Measurements from ENCODE around the gene VIPR2.
"Not testable (repeated sequence)": the region's sequence is repeated elsewhere in the genome, so short reads cannot be mapped to it uniquely, and the experiment has no call there.

Gene VIPR2

DNA sequence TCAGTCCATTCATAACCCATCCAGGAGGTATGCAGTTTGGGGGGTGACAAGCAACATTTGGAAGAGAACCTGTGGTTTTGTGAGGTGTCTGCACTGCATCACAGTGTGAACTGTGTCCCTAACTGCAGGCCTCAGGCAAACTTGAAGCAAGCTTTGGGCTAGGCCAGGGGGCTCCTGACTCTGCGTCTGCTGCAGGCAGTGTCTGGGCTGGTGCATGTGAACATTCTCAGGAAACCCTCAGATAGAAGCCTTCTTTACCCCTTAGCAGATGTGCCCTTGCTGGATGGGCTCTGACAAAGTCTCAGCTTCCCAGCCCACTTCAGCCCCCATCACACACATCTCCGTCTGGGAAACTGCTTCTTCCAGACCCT lies 61.0 kb downstream of the VIPR2 start:
- DNase-seq (ENCODE audit: low read depth): no peak
- no peak overlapping the region for H3K4me3 ChIP-seq (ENCODE audit: low read depth, low read length)
- in situ Hi-C loops (cut with HindIII; ENCODE audit: low sequenced_read_pairs): no loop called here
- TF ChIP-seq, protein P1, sequence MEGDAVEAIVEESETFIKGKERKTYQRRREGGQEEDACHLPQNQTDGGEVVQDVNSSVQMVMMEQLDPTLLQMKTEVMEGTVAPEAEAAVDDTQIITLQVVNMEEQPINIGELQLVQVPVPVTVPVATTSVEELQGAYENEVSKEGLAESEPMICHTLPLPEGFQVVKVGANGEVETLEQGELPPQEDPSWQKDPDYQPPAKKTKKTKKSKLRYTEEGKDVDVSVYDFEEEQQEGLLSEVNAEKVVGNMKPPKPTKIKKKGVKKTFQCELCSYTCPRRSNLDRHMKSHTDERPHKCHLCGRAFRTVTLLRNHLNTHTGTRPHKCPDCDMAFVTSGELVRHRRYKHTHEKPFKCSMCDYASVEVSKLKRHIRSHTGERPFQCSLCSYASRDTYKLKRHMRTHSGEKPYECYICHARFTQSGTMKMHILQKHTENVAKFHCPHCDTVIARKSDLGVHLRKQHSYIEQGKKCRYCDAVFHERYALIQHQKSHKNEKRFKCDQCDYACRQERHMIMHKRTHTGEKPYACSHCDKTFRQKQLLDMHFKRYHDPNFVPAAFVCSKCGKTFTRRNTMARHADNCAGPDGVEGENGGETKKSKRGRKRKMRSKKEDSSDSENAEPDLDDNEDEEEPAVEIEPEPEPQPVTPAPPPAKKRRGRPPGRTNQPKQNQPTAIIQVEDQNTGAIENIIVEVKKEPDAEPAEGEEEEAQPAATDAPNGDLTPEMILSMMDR (IDR thresholded peaks at IDR 0.05; ENCODE audit: low read depth, low read length, missing control alignments): no peak

DNA sequence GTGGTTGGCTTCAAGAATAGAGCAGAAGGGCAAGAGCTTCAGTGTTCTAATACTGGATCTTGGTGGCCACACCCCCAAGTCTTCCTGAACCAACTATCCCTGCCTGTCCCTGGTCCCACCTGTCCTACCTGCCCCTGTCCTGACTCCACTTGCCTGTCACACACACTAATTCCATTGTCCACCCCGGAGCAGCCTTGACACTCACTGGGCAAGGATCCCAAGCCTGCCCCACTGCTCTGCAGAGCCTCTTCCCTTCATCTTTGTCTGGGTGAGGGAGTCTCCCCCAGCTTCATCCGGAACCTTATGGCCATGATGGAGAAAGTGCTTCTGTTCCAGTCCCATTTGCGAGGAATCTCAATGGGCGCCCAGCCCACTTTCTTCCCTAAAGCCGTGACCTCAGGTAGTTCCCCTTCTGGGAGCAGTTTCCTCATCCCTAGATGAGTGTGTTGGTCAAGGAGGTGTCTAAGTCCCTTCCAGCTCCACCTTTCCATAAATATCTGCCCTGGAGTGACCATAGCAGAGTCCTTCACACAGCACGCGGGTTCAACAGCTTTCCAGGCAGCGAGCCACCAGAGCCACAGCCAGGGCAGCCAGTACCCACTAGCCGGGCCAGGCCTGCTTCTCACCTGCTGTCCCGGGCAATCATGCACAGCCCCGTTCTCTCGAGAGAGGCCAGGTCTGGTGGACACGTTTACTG lies 61.5 kb downstream of the VIPR2 start:
- in situ Hi-C loops (cut with HindIII; ENCODE audit: low sequenced_read_pairs): no loop called here
- no peak overlapping the region for H3K4me3 ChIP-seq (ENCODE audit: low read depth, low read length)
- DNase-seq (ENCODE audit: low read depth): no peak
- TF ChIP-seq, protein P1 (IDR thresholded peaks at IDR 0.05; ENCODE audit: low read depth, low read length, missing control alignments): no peak

DNA sequence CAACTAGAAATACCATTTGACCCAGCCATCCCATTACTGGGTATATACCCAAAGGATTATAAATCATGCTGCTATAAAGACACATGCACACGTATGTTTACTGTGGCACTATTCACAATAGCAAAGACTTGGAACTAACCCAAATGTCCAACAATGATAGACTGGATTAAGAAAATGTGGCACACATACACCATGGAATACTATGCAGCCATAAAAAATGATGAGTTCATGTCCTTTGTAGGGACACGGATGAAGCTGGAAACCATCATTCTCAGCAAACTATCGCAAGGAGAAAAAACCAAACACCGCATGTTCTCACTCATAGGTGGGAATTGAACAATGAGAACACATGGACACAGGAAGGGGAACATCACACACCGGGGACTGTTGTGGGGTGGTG lies 62.6 kb downstream of the VIPR2 start:
- DNase-seq (ENCODE audit: low read depth); H3K4me3 ChIP-seq (ENCODE audit: low read depth, low read length); in situ Hi-C loops (cut with HindIII; ENCODE audit: low sequenced_read_pairs): not testable (repeated sequence)

DNA sequence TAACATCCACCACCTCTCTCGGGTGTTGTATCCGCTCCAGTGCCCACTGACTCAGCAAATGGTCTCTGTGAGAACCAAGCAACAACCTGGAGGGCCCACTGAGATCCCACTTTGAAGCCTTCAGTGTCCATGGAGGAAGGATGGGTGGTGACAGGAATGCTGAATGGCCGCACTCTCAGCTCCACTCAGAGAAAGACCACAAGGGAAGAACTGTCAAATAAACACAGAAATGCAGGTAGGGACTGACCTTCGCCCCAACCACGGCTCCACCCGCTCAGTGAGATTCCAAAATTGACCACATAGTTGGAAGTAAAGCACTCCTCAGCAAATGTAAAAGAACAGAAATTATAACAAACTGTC lies 65.8 kb downstream of the VIPR2 start:
- no peak for DNase-seq (ENCODE audit: low read depth)
- TF ChIP-seq, protein P1 (IDR thresholded peaks at IDR 0.05; ENCODE audit: low read depth, low read length, missing control alignments): no peak
- in situ Hi-C loops (cut with HindIII; ENCODE audit: low sequenced_read_pairs): no loop called here
- H3K4me3 ChIP-seq (ENCODE audit: low read depth, low read length): no peak overlapping the region

DNA sequence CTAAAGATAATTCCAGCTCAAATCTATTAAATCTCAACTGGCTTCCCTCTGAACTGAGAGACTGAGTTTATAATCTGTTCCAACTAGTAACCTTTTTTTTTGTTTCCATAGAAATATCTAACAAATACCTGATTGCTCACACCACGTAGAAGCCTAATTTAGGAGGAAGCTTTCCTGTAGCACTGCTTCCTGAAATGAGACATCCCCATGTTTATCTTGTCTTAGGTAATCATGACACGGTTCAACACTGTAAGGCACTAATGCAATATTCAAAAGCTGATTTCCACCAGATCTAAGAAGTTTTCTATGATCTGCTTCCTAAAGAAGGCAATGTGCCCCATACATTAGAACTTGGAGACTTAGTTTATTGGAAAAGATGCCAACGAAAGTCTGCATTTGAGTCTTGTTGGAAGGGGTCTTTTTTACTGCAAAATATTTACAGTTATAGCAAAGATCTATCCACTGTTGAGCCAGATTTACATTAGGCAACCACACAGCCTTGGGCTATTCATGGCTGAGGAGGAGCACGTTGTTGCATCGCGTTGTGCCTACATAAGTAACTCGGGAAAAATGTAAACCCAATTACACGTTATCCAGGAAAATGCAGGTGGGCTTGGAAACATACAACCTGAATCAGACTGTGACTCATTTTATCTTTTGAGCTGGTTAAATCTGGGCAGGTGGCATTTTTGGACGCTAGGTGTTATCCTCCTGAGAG lies 66.3 kb downstream of the VIPR2 start:
- TF ChIP-seq, protein P1 (IDR thresholded peaks at IDR 0.05; ENCODE audit: low read depth, low read length, missing control alignments): no peak
- in situ Hi-C loops (cut with HindIII; ENCODE audit: low sequenced_read_pairs): no loop called here
- DNase-seq (ENCODE audit: low read depth): no peak
- no peak overlapping the region for H3K4me3 ChIP-seq (ENCODE audit: low read depth, low read length)

DNA sequence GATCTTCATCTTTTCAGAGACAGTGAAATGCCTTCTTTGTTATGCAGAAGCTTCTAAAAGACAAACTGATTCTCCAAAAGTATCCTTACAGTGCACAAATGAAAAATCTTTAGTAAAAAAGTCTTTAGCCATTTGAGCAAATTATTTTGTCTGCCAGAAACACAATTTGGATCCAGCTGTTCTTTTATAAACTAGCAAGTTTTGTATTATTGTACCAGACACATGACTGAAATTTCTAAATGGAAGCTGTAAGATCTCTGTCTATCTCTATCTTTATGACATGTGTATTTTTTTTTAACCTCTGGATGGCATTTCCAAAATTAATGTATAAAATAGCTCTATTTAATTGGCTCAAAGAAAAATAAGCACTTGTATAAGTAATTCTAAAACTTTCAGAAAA lies 68.3 kb downstream of the VIPR2 start:
- DNase-seq (ENCODE audit: low read depth): no peak
- in situ Hi-C loops (cut with HindIII; ENCODE audit: low sequenced_read_pairs): no loop called here
- TF ChIP-seq, protein P1 (IDR thresholded peaks at IDR 0.05; ENCODE audit: low read depth, low read length, missing control alignments): no peak
- no peak overlapping the region for H3K4me3 ChIP-seq (ENCODE audit: low read depth, low read length)

DNA sequence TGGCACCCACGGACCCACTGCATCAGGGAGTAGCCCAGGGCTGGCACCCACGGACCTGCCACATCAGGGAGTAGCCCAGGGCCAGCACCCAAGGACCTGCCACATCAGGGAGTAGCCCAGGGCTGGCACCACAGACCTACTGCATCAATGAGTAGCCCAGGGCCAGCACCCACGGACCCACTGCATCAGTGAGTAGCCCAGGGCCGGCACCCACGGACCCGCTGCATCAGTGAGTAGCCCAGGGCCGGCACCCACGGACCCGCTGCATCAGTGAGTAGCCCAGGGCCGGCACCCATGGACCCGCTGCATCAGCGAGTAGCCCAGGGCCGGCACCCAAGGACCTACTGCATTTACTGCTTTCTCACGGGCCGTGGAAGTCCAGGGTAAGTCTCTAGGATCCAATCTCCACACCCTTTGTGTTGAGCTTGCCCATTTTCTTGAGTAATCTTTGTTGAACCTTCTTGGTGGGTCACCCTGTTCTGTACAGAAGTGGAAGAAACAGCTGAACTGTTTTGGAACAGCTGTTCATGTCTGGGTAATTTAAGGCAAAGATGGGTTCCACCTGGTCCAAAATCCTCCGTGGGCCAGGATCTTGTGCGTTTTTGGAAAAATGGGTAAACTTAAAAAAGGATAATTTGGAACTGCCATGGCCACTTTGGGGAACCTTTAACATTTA lies 69.0 kb downstream of the VIPR2 start:
- TF ChIP-seq, protein P1 (IDR thresholded peaks at IDR 0.05; ENCODE audit: low read depth, low read length, missing control alignments): no peak
- no peak for DNase-seq (ENCODE audit: low read depth)
- H3K4me3 ChIP-seq (ENCODE audit: low read depth, low read length): no peak overlapping the region
- in situ Hi-C loops (cut with HindIII; ENCODE audit: low sequenced_read_pairs): no loop called here
